H1 (cell line): ENCODE measurements around the gene TMEM132A. TPM values are rescaled to one million over a fixed set of nuclear protein-coding genes. Genes with fewer than 3 reads are reported as not detected.

Experiments
- CTCF ChIA-PET: fragments of 300-600 bp; sonication (Branson Sonifier 250); formaldehyde crosslinking; loops from one replicate; lab custom pipeline; 2021; ENCODE audit not compliant: partially characterized antibody; lab: Charles Lee
- POLR2A ChIA-PET: fragments of 300-600 bp; sonication (Branson Sonifier 250); formaldehyde crosslinking; loops from one replicate; lab custom pipeline; 2021; ENCODE audit warnings: inconsistent platforms; ENCODE audit not compliant: partially characterized antibody; lab: Charles Lee
- DNase-seq, 2 experiments: peaks; one replicate each; pipeline versions ENCODE4 v3.0.0 to v3.0.0-alpha.2; 2010 to 2022; ENCODE audit warnings: low spot score in 2 of 2, low read depth in 1 of 2, mixed read lengths in 1 of 2
- FAIRE-seq: peaks from 2 replicates; lab custom pipeline; 2011; peaks lifted over from hg19 to GRCh38; lab: Jason Lieb, UNC
- H2AFZ ChIP-seq: 2 replicates; pipeline ENCODE4 v1.8.1; 2012; ENCODE audit warnings: low read length, inconsistent platforms
- H2AK5ac ChIP-seq: 2 replicates; pipeline ENCODE4 v1.6.1; 2013; ENCODE audit warnings: low read depth, low read length
- H2BK120ac ChIP-seq: replicated peaks from 2 replicates; pipeline ENCODE3; 2013; ENCODE audit warnings: low read depth, low read length, inconsistent platforms
- H2BK12ac ChIP-seq: 2 replicates; pipeline ENCODE4 v1.6.1; 2013; ENCODE audit warnings: low read depth, low read length
- H2BK15ac ChIP-seq: 2 replicates; pipeline ENCODE4 v1.6.1; 2013; ENCODE audit warnings: low read length
- H2BK20ac ChIP-seq: 2 replicates; pipeline ENCODE4 v1.6.1; 2013; ENCODE audit warnings: low read length
- H2BK5ac ChIP-seq: 2 replicates; pipeline ENCODE4 v1.6.1; 2013; ENCODE audit warnings: low read depth, low read length
- H3K14ac ChIP-seq: 2 replicates; pipeline ENCODE4 v1.6.1; 2013; ENCODE audit warnings: inconsistent platforms; ENCODE audit not compliant: insufficient read length
- H3K18ac ChIP-seq: 2 replicates; pipeline ENCODE4 v1.6.1; 2013; ENCODE audit warnings: low read length; ENCODE audit errors: extremely low read depth
- H3K23ac ChIP-seq: 2 replicates; pipeline ENCODE4 v1.6.1; 2013; ENCODE audit warnings: inconsistent platforms; ENCODE audit not compliant: insufficient read length
- H3K23me2 ChIP-seq: 2 replicates; pipeline ENCODE4 v1.6.1; 2013; ENCODE audit warnings: low read depth, low read length
- H3K27ac ChIP-seq: 2 replicates; pipeline ENCODE4 v1.6.1; 2011; ENCODE audit warnings: low read depth, low read length, inconsistent platforms
- H3K27me3 ChIP-seq, 4 experiments: replicated peaks in 1 of 4; 1 replicate in 1 of 4; 2 replicates in 3 of 4; pipeline versions ENCODE4 v1.6.1 to v1.8.1; 2011 to 2013; ENCODE audit warnings: low read length in 3 of 4, mild to moderate bottlenecking in 3 of 4, inconsistent platforms in 2 of 4, mixed read lengths in 2 of 4, moderate library complexity in 1 of 4; ENCODE audit not compliant: control insufficient read depth in 3 of 4, insufficient read depth in 3 of 4; ENCODE audit errors: extremely low read depth in 1 of 4
- H3K36me3 ChIP-seq, 4 experiments: 2 replicates each; pipeline versions ENCODE4 v1.6.1 to v1.8.1; 2011 to 2013; ENCODE audit warnings: mild to moderate bottlenecking in 4 of 4, low read length in 3 of 4, moderate library complexity in 2 of 4, control low read depth in 1 of 4, inconsistent platforms in 1 of 4; ENCODE audit not compliant: insufficient read depth in 4 of 4, control insufficient read depth in 2 of 4
- H3K4ac ChIP-seq: replicated peaks from 2 replicates; pipeline ENCODE3; 2013; ENCODE audit warnings: low read length, low read depth, mixed read lengths, inconsistent platforms; ENCODE audit not compliant: insufficient read length
- H3K4me1 ChIP-seq, 4 experiments: replicated peaks in 1 of 4; 1 replicate in 1 of 4; 2 replicates in 3 of 4; pipeline versions ENCODE4 v1.6.1 to v1.8.1; 2011 to 2013; ENCODE audit warnings: low read length in 3 of 4, inconsistent platforms in 2 of 4, mixed read lengths in 1 of 4; ENCODE audit not compliant: insufficient read depth in 4 of 4, control insufficient read depth in 3 of 4
- H3K4me2 ChIP-seq, 2 experiments: 2 replicates each; pipeline versions ENCODE4 v1.6.1 to v1.8.1; 2011 to 2013; ENCODE audit warnings: low read depth in 2 of 2, low read length in 2 of 2, control low read depth in 1 of 2, inconsistent platforms in 1 of 2, mild to moderate bottlenecking in 1 of 2; ENCODE audit not compliant: insufficient read depth in 1 of 2
- H3K4me3 ChIP-seq, 4 experiments: fragments of 200-600, 300-600 bp in 1 of 4; sonication (generic), shearing (Covaris generic), sonication (Bioruptor Twin) in 1 of 4; 2 replicates each; pipeline versions ENCODE4 v1.5.1 to v1.8.1; 2011 to 2016; ENCODE audit warnings: low read length in 4 of 4, low read depth in 3 of 4, control low read depth in 2 of 4, inconsistent platforms in 2 of 4, mild to moderate bottlenecking in 2 of 4, mixed read lengths in 1 of 4, moderate library complexity in 1 of 4; ENCODE audit not compliant: insufficient read depth in 2 of 4; ENCODE audit errors: extremely low read depth in 1 of 4
- H3K56ac ChIP-seq: replicated peaks from 2 replicates; pipeline ENCODE3; 2013; ENCODE audit warnings: low read depth, mild to moderate bottlenecking, mixed read lengths, low read length, inconsistent platforms; ENCODE audit not compliant: insufficient read length
- H3K79me1 ChIP-seq: 2 replicates; pipeline ENCODE4 v1.6.1; 2013; ENCODE audit warnings: low read depth, low read length, control low read depth
- H3K79me2 ChIP-seq, 2 experiments: 2 replicates each; pipeline versions ENCODE4 v1.6.1 to v1.8.1; 2012 to 2013; ENCODE audit warnings: low read length in 2 of 2, mild to moderate bottlenecking in 2 of 2, inconsistent platforms in 1 of 2; ENCODE audit not compliant: insufficient read depth in 2 of 2, control insufficient read depth in 1 of 2
- H3K9ac ChIP-seq, 4 experiments: replicated peaks in 1 of 4; 1 replicate in 1 of 4; 2 replicates in 3 of 4; pipeline versions ENCODE4 v1.6.1 to v1.8.1; 2011 to 2013; ENCODE audit warnings: low read depth in 3 of 4, low read length in 3 of 4, control low read depth in 2 of 4, mild to moderate bottlenecking in 2 of 4, moderate library complexity in 2 of 4, inconsistent platforms in 1 of 4; ENCODE audit errors: extremely low read depth in 1 of 4
- H3K9me3 ChIP-seq, 2 experiments: 2 replicates each; pipeline versions ENCODE4 v1.6.1 to v1.8.1; 2012 to 2013; ENCODE audit warnings: mild to moderate bottlenecking in 2 of 2, moderate library complexity in 2 of 2, control low read depth in 1 of 2, inconsistent platforms in 1 of 2, low read depth in 1 of 2, low read length in 1 of 2, mixed read lengths in 1 of 2; ENCODE audit not compliant: insufficient read depth in 2 of 2
- H4K20me1 ChIP-seq, 2 experiments: replicated peaks in 1 of 2; 2 replicates each; pipeline versions ENCODE3 to v1.8.1; 2011 to 2013; ENCODE audit warnings: inconsistent platforms in 2 of 2, low read length in 2 of 2, mild to moderate bottlenecking in 1 of 2; ENCODE audit not compliant: insufficient read depth in 2 of 2, control insufficient read depth in 1 of 2
- H4K5ac ChIP-seq: 2 replicates; pipeline ENCODE4 v1.6.1; 2013; ENCODE audit warnings: low read length, low read depth, mixed read lengths, inconsistent platforms; ENCODE audit not compliant: insufficient read length
- H4K8ac ChIP-seq: 2 replicates; pipeline ENCODE4 v1.8.0; 2013; ENCODE audit warnings: mild to moderate bottlenecking, moderate library complexity, low read length, inconsistent platforms; ENCODE audit not compliant: insufficient read depth; ENCODE audit errors: extremely low read depth
- H4K91ac ChIP-seq: replicated peaks from 2 replicates; pipeline ENCODE3; 2013; ENCODE audit warnings: low read length, mixed read lengths, inconsistent platforms; ENCODE audit not compliant: insufficient read length
- ATF3 ChIP-seq: IDR thresholded peaks from 2 replicates; pipeline ENCODE4 v1.6.1; 2011; ENCODE audit warnings: low read depth, mild to moderate bottlenecking, low read length; ENCODE audit not compliant: insufficient read depth
- POLR2A ChIP-seq, 2 experiments: IDR thresholded peaks; 1 replicate in 1 of 2; 2 replicates in 1 of 2; pipeline ENCODE4 v1.6.1; 2011; ENCODE audit warnings: low read depth in 2 of 2, low read length in 2 of 2, mild to moderate bottlenecking in 2 of 2; ENCODE audit errors: control extremely low read depth in 1 of 2
- POLR2AphosphoS5 ChIP-seq: IDR thresholded peaks from 2 replicates; pipeline ENCODE4 v1.6.1; 2011; ENCODE audit warnings: low read depth, low read length
- TAF7 ChIP-seq: optimal IDR thresholded peaks from 2 replicates; pipeline ENCODE3; 2011; ENCODE audit warnings: low read depth, mild to moderate bottlenecking, inconsistent platforms, low read length, moderate library complexity, borderline replicate concordance
- WGBS, 2 experiments: shearing (Covaris generic) in 1 of 2; methylation state at CpG; one replicate each; pipeline versions ENCODE4 v1.1.6 to v1.1.7; 2013 to 2015; ENCODE audit warnings: low lambda C conversion rate in 2 of 2, mixed read lengths in 2 of 2, inconsistent platforms in 1 of 2, low coverage in 1 of 2, missing lambda C conversion rate in 1 of 2; ENCODE audit not compliant: insufficient replicate concordance in 2 of 2, insufficient coverage in 1 of 2, insufficient read length in 1 of 2; ENCODE audit errors: extremely low coverage in 1 of 2, missing lambda C conversion rate in 1 of 2; 5-methylcytosine and 5-hydroxymethylcytosine counted together
- polyA plus RNA-seq, 7 experiments: library from polyadenylated mRNA; depleted of rRNA in 3 of 7; stranded (reverse) in 5 of 7; unstranded in 2 of 7; fragments of >200 nt in 5 of 7; fragments of 200-250 nt in 2 of 7; gene quantifications; 1 replicate in 5 of 7; 2 replicates in 1 of 7; 4 replicates in 1 of 7; pipeline versions ENCODE4 v1.2.1 to v1.2.3, GENCODE V29; 2011 to 2013; ENCODE audit warnings: missing spikeins in 2 of 7, mixed read lengths in 2 of 7
- total RNA-seq: library from RNA; stranded (reverse); fragmentation: NEBNext Ultra II Directional; extraction: Animal tissue kit (Norgen Biotek cat#: 25700); gene quantifications from 2 replicates; pipeline ENCODE4 v1.2.1, GENCODE V29; 2021

The TMEM132A gene
- total and polyA plus RNA-seq, 2 of the 8 experiments (the other 6 are each of a cell fraction or from before 2014, with no cell fraction given) = 46.6 to 97.9 TPM

GRCh38 chr11:60936467-60937143 lies 12.3 kb downstream of the TMEM132A start:
- CTCF ChIA-PET = interaction anchor here (0.9 to 1.7 kb wide), 4 partner anchors 9 to 60 kb away, joined by 3 to 4 read pairs (median 4); no protein-coding TSS in a partner anchor
- Histone ChIP-seq H3K9ac (no peak overlapping the region), H4K5ac (no peak overlapping the region), H2AK5ac (no peak overlapping the region), H3K79me2 (no peaks in the 10 kb centered on the region), H3K27ac (no peak overlapping the region), H4K91ac (no peak overlapping the region), H3K18ac (no peak overlapping the region), H3K4ac (no peak overlapping the region), H3K56ac (no peak overlapping the region), H3K14ac (no peak overlapping the region), H2BK120ac (no peak overlapping the region), H3K9me3 (no peaks in the 10 kb centered on the region), H3K23ac (no peak overlapping the region), H2BK5ac (0 out of 2 replicates have a peak overlapping the region, but pooled peaks have one; percentile 5), H2BK15ac (no peak overlapping the region), H2AFZ (no peak overlapping the region), H3K4me2 (no peak overlapping the region), H4K20me1 (peaks cover 3 to 8% of the 10 kb centered on the region in 2 experiments), H2BK20ac (no peak overlapping the region), H3K4me1 (peaks cover 0 to 3% (median 1%) of the 10 kb centered on the region in 4 experiments; a peak in 4 of 7 replicates), H3K23me2 (no peaks in the 10 kb centered on the region), H3K36me3 (peaks cover 0 to 25% (median 9%) of the 10 kb centered on the region in 4 experiments; a peak in 6 of 8 replicates), H3K27me3 (no peaks in the 10 kb centered on the region), H4K8ac (no peak overlapping the region), H2BK12ac (no peak overlapping the region), H3K79me1 (no peaks in the 10 kb centered on the region), H3K4me3 (no peak overlapping the region)
- TF ChIP-seq TAF7 (no peak), POLR2A (IDR thresholded peaks at IDR 0.05; ENCODE audit: control extremely low read depth in 1 of 2, low read depth in 2 of 2, low read length in 2 of 2) (peak in 1 of 2 experiments; percentile 29; a peak in 1 of 3 replicates), ATF3 (no peak), POLR2AphosphoS5 (peak; percentile 1; the same call in 1 of the 2 replicates)
- FAIRE-seq = no peak
- POLR2A ChIA-PET = interaction anchor here (0.7 to 2.1 kb wide), 6 partner anchors 8 to 31 kb away, joined by 3 to 7 read pairs (median 4); no protein-coding TSS in a partner anchor
- no peak for DNase-seq
- 90% methylated on average over 18 of the region's 18 CpGs; no CpG with 5 or more reads in 1 of the 2 experiments for WGBS, 2 experiments
